ENCODE data around the gene TTC39C.
A peak's percentile ranks its signal among the peaks of the same experiment; 100 is the strongest.

Gene TTC39C

GRCh38 chr18:23990474-23991410 is 23.8 kb upstream of the TTC39C start:
- DNase-seq: no peak

GRCh38 chr18:23992089-23992940 is 22.2 kb upstream of the TTC39C start:
- peak in 40 of 58 donors; percentile 6 to 73 (median 31) for DNase-seq

DNA sequence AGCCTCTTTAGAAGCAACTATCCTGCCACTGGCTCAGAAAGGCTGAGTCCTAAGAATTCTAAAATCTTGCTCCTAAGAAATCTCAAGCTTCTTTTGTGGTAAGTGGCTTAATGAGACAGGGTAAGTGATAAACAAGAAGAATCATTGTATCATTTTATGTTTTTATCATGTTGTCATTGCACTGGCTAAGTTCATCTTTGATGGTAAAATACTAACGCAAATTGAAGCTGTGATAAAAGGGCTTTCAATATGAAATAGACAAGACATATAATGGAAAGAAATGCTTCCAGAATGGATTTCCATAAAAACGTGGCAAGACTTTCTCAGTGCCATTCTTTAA is 21.6 kb upstream of the TTC39C start:
- no peak for DNase-seq

DNA sequence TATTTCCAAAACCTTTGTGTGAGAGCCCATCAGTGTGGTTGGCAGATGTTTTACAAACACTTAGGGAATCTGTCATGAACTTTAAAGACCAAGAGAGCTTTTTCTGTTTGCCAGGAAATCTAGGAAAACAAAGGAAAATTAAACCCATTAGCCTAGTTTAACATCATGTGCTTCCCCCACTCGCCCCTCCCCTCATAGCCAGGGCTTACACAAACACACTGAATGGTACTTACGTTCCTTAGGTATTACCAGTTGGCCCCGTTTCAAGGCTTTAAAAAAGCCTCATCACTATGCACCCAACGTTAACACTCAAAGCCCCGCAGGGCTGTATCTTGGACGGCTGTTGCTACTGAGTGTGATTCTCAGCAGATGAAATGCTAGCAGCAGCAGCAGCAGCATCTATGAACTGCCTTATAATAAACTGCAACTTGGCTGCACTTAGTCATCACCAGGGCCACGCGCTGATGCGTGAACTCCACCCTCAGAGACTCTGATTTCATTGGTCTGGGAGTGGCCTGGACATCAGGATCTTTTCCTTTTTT is 20.1 kb upstream of the TTC39C start:
- peak in 7 of 58 donors; percentile 4 to 40 (median 8) for DNase-seq

- DNase-seq: no peak
Measured at GRCh38 chr18:23995180-23995579, 19.4 kb upstream of the TTC39C start.

- no peak for DNase-seq
Measured at GRCh38 chr18:23998018-23998417, 16.5 kb upstream of the TTC39C start.

- DNase-seq: no peak
Measured at GRCh38 chr18:23998820-23999219, 15.7 kb upstream of the TTC39C start.

GRCh38 chr18:24000613-24001490 is 13.7 kb upstream of the TTC39C start:
- no peak for DNase-seq

DNA sequence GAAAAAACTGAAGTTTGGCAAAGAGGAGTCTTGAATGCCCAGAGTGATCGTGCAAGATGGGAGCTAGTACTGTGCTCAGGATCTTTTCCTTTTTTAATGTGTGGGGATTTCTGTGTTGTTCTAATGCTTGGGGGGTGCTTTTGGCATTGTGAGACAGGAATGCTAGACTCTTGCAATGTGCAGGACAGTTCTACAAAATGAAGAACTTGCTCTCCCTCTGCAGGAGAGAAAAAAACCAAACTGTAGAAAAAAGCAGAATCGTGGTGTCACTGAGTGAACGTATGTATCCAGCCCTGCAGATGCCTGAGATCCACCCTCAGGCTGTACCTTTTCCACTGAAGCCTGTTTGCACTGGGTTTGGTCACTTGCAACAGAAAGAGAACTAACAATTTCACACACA is 12.1 kb upstream of the TTC39C start:
- DNase-seq: no peak

DNA sequence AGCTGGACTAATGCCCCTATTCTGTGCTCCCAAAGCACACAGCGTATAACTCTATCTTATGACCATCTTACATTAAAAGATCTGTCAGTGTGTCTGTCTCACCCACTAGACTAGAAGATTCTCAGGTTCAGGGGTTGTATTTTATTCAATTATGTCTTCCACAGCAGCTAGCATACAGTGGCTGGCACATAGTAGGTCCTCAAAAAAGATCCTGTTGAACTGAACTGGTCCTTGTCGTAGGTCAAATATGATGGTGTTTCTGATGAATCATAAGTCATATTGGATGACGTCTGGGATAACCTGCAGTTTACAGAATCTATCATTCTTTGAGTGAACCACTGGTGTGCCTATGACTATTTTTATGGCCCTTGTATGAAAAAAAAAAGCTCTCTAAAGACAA is 11.3 kb upstream of the TTC39C start:
- DNase-seq: no peak

DNA sequence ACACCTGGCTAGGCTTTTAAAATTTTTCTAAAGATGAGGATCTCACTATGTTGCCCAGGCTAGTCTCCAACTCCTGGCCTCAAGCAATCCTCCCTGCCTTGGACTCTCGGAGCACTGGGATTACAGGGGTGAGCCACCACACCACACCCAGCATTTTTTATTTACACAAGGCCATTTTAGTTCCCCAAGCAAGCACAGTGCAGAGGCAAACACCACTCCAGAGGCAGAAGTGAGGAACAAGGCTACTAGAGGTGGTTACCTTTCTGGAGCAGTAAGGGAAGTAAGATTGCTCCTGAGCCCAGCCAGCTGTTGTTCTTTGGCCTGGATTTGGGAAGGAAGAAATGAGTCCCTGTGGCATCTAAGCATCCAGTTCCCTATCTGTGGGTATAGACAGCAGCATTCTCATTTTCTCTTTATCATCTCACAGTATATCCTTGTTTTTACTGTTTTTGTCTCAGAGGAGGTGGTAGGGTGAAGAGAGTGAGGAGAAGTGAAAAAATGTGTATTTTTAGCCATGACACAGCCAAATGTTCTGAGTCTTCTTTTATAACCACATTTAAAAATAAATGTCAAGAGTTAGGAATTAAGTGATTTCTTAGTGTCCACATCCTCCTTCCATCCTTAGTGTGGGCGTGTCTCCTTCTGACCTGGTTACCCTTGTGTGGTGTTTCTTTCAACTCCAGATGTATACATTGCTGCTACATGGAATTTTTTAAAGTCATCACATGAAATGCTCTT is 10.5 kb upstream of the TTC39C start:
- no peak for DNase-seq

- DNase-seq: no peak
Measured at GRCh38 chr18:24006712-24007313, 7.7 kb upstream of the TTC39C start.

DNA sequence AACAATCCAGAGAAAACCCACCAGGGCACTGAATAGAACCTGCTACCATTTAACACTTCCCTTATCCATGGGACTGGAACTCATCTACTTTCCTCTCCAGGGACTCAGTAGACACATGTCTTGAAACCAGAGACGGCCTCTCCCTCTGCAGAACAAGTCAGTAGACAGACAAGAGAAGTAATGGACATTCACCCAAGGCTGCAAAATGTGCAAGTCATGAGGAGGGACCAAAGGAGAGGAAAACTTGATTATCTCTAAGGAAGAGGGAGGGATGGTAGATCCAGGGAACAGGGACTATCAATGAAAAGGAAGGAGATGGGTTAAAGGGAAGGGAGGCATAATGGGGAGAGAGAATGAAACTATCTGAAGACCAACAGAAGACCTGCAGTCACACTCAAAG is 5.3 kb upstream of the TTC39C start:
- DNase-seq: no peak

GRCh38 chr18:24009651-24010333 is 4.8 kb upstream of the TTC39C start:
- no peak for DNase-seq

DNA sequence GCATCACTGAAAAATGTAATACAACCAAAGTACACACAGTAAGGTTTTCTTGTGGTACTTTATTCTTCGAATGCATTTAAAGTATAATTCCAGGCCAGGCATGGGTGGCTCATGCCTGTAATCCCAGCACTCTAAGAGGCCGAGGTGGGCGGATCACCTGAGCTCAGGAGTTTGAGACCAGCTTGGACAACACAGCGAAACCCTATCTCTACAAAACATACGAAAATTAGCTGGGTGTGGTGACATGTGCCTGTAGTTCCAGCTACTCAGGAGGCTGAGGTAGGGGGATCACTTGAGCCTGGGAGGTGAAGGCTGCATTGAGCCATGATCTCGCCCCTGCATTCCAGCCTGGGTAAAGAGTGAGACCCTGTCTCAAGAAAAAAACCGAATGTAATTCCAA is 3.9 kb upstream of the TTC39C start:
- DNase-seq: no peak

DNA sequence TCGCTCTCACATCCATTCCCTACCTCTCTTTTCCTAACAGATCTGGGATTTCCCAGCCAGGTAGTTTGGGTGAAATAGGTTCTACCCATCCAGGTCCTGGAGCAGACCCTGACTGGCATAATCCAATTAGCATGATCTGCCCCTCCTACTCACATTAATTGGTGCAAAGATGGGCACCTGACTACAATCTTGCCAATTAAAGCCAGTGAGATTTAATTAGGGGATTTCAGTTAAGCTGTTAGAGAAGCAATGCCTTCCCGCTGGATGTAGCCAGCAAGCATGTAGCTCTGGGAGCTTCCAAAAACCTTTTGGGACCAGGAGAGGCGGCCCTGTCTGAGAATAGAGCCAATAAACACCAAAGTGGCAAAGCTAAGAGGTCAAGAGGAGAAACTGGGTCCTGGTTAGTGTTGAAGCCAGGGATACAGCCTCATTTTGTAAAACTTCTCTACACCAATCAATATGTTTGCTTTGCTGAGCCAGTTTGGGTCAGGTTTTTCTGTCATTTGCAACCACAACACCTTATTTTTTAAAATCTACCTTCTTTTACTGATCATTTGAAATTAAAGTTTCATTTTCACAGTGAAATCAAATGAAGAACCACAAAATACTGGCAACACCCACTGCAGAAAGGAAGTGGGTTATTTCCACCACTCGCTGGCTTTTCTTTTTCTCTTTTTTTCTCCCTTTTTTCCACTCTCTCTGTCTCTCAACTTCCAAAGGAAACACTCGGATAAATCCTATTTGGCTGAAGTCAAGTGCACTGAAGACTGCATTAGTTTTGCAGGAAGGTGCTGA is 3.2 kb upstream of the TTC39C start:
- DNase-seq: no peak

- no peak for DNase-seq
Measured at GRCh38 chr18:24013051-24013450, 1.5 kb upstream of the TTC39C start.

DNA sequence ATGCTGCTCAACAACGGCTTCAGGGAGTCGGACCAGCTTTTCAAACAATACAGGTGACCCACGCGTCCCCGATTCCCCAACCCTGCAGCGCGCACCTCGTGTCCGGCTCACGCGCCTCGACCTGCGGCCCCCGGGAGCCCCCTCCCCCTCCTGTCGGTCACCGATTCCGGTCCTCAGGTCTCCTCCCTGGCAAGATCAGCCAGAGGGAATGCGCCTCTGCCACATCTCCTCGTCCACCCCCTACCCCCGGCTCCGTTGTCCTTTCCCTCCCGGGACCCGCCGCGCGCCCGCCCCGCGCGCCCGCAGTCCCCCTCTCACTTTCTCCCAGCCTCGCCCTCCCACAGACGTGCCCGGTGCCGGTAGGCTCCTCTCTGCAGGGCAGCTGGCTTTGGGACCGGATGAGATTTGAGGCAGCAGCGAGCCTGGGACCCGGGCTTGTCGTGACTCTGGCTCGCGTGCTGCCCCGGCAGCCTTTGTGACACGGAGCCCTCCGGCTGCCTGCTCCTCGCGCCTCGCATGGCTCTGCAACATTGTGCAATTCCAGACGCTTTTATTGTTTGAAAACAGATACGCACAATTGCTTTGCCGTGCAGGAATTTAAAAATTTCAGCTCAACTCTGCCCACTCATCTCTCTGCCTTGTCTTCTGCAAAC is 558 bp downstream of the TTC39C start:
- DNase-seq: peak in 33 of 58 donors; percentile 4 to 66 (median 31)
